DND-41 (cell line): ENCODE measurements around the gene HOXA2.

Experiments used
- ATAC-seq: fragments of 200-7000 bp; cut with Tn5 transposase; 3 replicates; pipeline ENCODE4 v1.9.1; 2021; ENCODE audit warnings: low read depth; ENCODE audit not compliant: insufficient read depth
- DNase-seq: peaks from one replicate; pipeline ENCODE4 v3.0.0-alpha.2; 2020
- H2AFZ ChIP-seq: 2 replicates; pipeline ENCODE4 v1.6.0; 2012; ENCODE audit warnings: low read depth, low read length
- H3K27ac ChIP-seq: 2 replicates; pipeline ENCODE4 v1.5.1; 2012; ENCODE audit warnings: low read length, inconsistent platforms
- H3K27me3 ChIP-seq: fragments of 200-600 bp; sonication (generic); 2 replicates; pipeline ENCODE4 v1.6.0; 2012; ENCODE audit warnings: low read length, mild to moderate bottlenecking, inconsistent platforms; ENCODE audit not compliant: insufficient read depth, poor library complexity
- H3K36me3 ChIP-seq: 2 replicates; pipeline ENCODE4 v1.5.1; 2012; ENCODE audit warnings: low read length, inconsistent platforms; ENCODE audit not compliant: insufficient read depth
- H3K4me1 ChIP-seq: 2 replicates; pipeline ENCODE4 v1.5.1; 2012; ENCODE audit warnings: mild to moderate bottlenecking, low read length; ENCODE audit not compliant: insufficient read depth
- H3K4me2 ChIP-seq: 2 replicates; pipeline ENCODE4 v1.6.0; 2012; ENCODE audit warnings: mild to moderate bottlenecking, moderate library complexity, low read length, inconsistent platforms; ENCODE audit not compliant: insufficient read depth
- H3K4me3 ChIP-seq, 2 experiments: fragments of 200-600 bp in 1 of 2; shearing (Covaris generic) in 1 of 2; 2 replicates each; pipeline ENCODE4 v1.5.1; 2012 to 2016; ENCODE audit warnings: inconsistent platforms in 2 of 2, low read length in 2 of 2, mild to moderate bottlenecking in 2 of 2, low read depth in 1 of 2, moderate library complexity in 1 of 2
- H3K79me2 ChIP-seq: 2 replicates; pipeline ENCODE4 v1.6.0; 2012; ENCODE audit warnings: low read length, inconsistent platforms; ENCODE audit not compliant: insufficient read depth
- H3K9ac ChIP-seq: 2 replicates; pipeline ENCODE4 v1.6.0; 2012; ENCODE audit warnings: low read depth, mild to moderate bottlenecking, inconsistent platforms, low read length, moderate library complexity
- H3K9me3 ChIP-seq: 2 replicates; pipeline ENCODE4 v1.5.1; 2012; ENCODE audit warnings: low read length, moderate library complexity, mild to moderate bottlenecking, inconsistent platforms; ENCODE audit not compliant: insufficient read depth, severe bottlenecking
- H4K20me1 ChIP-seq: 2 replicates; pipeline ENCODE4 v1.6.0; 2012; ENCODE audit warnings: low read length; ENCODE audit not compliant: insufficient read depth
- CTCF ChIP-seq: IDR thresholded peaks from 2 replicates; pipeline ENCODE4 v1.5.1; 2012; ENCODE audit warnings: borderline replicate concordance, low read length, moderate library complexity, mild to moderate bottlenecking; ENCODE audit not compliant: poor library complexity, severe bottlenecking; ENCODE audit errors: extremely low read depth
- EZH2 ChIP-seq: IDR thresholded peaks from 3 replicates; pipeline ENCODE4 v1.6.1; 2012; ENCODE audit warnings: borderline replicate concordance, low read depth, mild to moderate bottlenecking, moderate library complexity, low read length, inconsistent platforms; ENCODE audit not compliant: severe bottlenecking

HOXA2 gene

DNA sequence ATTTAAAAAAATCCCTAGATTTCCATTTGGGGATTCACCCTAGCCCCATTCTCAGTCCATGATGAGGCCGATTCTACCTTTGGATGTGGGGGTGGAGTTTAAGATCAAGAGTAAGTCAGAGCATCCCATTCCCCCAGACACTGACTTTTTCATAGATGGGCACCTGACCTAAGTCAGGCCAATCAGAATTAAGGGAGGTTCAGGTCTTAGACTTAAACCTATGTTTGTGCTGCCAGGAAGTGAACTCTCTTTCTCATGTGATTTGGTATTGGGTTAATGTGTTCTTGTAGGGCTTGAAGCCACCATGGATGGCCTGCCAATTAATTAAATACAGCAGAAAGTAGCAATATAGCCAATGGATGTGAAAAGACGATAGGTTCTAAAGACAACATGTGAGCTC lies 36.8 kb downstream of the HOXA2 start:
- H3K79me2 ChIP-seq, result no peaks in the 10 kb centered on the region
- no peak overlapping the region for H3K4me3 ChIP-seq
- no peak overlapping the region for H3K4me2 ChIP-seq
- DNase-seq, result no peak
- peaks cover 6% of the 10 kb centered on the region for H3K27me3 ChIP-seq
- no peaks in the 10 kb centered on the region for H3K4me1 ChIP-seq
- ATAC-seq, result no peak
- TF ChIP-seq EZH2 (no peak), CTCF (no peak)
- no peak overlapping the region for H3K9ac ChIP-seq
- no peak overlapping the region for H3K27ac ChIP-seq
- no peaks in the 10 kb centered on the region for H4K20me1 ChIP-seq
- H3K9me3 ChIP-seq, result no peaks in the 10 kb centered on the region
- no peak overlapping the region for H2AFZ ChIP-seq
- H3K36me3 ChIP-seq, result no peaks in the 10 kb centered on the region

- no peak overlapping the region for H3K4me3 ChIP-seq
- H2AFZ ChIP-seq, result no peak overlapping the region
- no peak for ATAC-seq
- no peaks in the 10 kb centered on the region for H3K79me2 ChIP-seq
- H3K4me2 ChIP-seq, result no peak overlapping the region
- H3K36me3 ChIP-seq, result no peaks in the 10 kb centered on the region
- TF ChIP-seq CTCF (no peak), EZH2 (no peak)
- H3K27me3 ChIP-seq, result peaks cover 6% of the 10 kb centered on the region
- H3K9me3 ChIP-seq, result no peaks in the 10 kb centered on the region
- DNase-seq, result no peak
- H4K20me1 ChIP-seq, result no peaks in the 10 kb centered on the region
- H3K27ac ChIP-seq, result no peak overlapping the region
- H3K9ac ChIP-seq, result no peak overlapping the region
- H3K4me1 ChIP-seq, result no peaks in the 10 kb centered on the region
Observed at GRCh38 chr7:27064661-27065060, 37.8 kb downstream of the HOXA2 start.

DNA sequence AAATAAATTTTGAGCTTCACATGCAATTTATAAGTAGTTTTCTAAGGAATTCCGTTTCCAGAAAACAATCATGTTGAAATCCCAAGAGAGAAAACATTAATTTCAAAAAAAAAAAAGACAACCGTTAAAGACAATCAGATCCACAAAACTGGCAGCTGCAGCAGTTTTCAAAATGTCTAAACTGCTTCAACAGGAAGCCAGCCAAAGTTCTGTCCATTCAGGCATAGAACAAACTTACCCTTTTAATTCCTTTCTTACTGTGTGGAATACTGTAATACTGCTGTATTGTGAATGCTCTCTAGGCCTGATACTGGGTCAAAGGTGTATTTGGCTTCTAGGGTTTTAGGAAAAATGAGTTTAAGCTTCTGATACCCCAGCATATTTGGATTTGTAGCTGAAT lies 38.3 kb downstream of the HOXA2 start:
- H2AFZ ChIP-seq, result no peak overlapping the region
- no peak for DNase-seq
- H3K27ac ChIP-seq, result no peak overlapping the region
- H3K79me2 ChIP-seq, result no peaks in the 10 kb centered on the region
- H3K36me3 ChIP-seq, result no peaks in the 10 kb centered on the region
- no peak overlapping the region for H3K4me2 ChIP-seq
- H3K9ac ChIP-seq, result no peak overlapping the region
- H4K20me1 ChIP-seq, result no peaks in the 10 kb centered on the region
- H3K4me3 ChIP-seq, result no peak overlapping the region
- H3K4me1 ChIP-seq, result no peaks in the 10 kb centered on the region
- H3K27me3 ChIP-seq, result peaks cover 6% of the 10 kb centered on the region
- TF ChIP-seq CTCF (no peak), EZH2 (no peak)
- ATAC-seq, result no peak
- H3K9me3 ChIP-seq, result no peaks in the 10 kb centered on the region

GRCh38 chr7:27062946-27063345 lies 39.5 kb downstream of the HOXA2 start:
- TF ChIP-seq CTCF (no peak), EZH2 (no peak)
- no peak overlapping the region for H3K4me2 ChIP-seq
- H3K4me1 ChIP-seq, result no peaks in the 10 kb centered on the region
- no peaks in the 10 kb centered on the region for H3K36me3 ChIP-seq
- H3K27ac ChIP-seq, result no peak overlapping the region
- no peak overlapping the region for H3K9ac ChIP-seq
- DNase-seq (no peak), ATAC-seq (no peak)
- peaks cover 6% of the 10 kb centered on the region for H3K27me3 ChIP-seq
- H3K9me3 ChIP-seq, result no peaks in the 10 kb centered on the region
- H4K20me1 ChIP-seq, result no peaks in the 10 kb centered on the region
- no peaks in the 10 kb centered on the region for H3K79me2 ChIP-seq
- H2AFZ ChIP-seq, result no peak overlapping the region
- no peak overlapping the region for H3K4me3 ChIP-seq
